Mesodermal cell (in vitro differentiated cells): ENCODE measurements around the gene PRDX1.
"Not testable (repeated sequence)": the region's sequence is repeated elsewhere in the genome, so short reads cannot be mapped to it uniquely, and the experiment has no call there.

ENCODE experiments used
- H3K27ac ChIP-seq: 2 replicates; pipeline ENCODE4 v1.7.0; 2013; ENCODE audit warnings: mild to moderate bottlenecking, low read depth, low read length, moderate library complexity; ENCODE audit not compliant: severe bottlenecking
- H3K36me3 ChIP-seq: 2 replicates; pipeline ENCODE4 v1.7.1; 2013; ENCODE audit warnings: mild to moderate bottlenecking, low read length, moderate library complexity; ENCODE audit not compliant: control insufficient read depth, insufficient read depth
- H3K4me1 ChIP-seq: one replicate; pipeline ENCODE4 v1.7.1; 2013; ENCODE audit warnings: mild to moderate bottlenecking, low read length; ENCODE audit not compliant: insufficient read depth, control insufficient read depth, poor library complexity, severe bottlenecking
- H3K4me3 ChIP-seq: 2 replicates; pipeline ENCODE4 v1.7.0; 2013; ENCODE audit warnings: low read length, control low read depth, mild to moderate bottlenecking; ENCODE audit not compliant: insufficient read depth, poor library complexity, severe bottlenecking; ENCODE audit errors: extremely low read depth
- H3K9me3 ChIP-seq: 2 replicates; pipeline ENCODE4 v1.7.1; 2013; ENCODE audit warnings: mild to moderate bottlenecking, low read length, moderate library complexity; ENCODE audit not compliant: control insufficient read depth
- WGBS, 2 experiments: methylation state at CpG; one replicate each; pipeline ENCODE4 v1.1.5; 2013; ENCODE audit warnings: missing lambda C conversion rate in 2 of 2; ENCODE audit not compliant: insufficient coverage in 2 of 2; 5-methylcytosine and 5-hydroxymethylcytosine counted together

Gene PRDX1

GRCh38 chr1:45516465-45516864, 5.2 kb downstream of the PRDX1 start:
- no peak overlapping the region for H3K27ac ChIP-seq
- WGBS, 2 experiments = 57 to 100% methylated on average over 3 of the region's 4 CpGs
- no peaks in the 10 kb centered on the region for H3K9me3 ChIP-seq
- H3K4me1 ChIP-seq = peaks cover 16% of the 10 kb centered on the region
- no peak overlapping the region for H3K4me3 ChIP-seq
- H3K36me3 ChIP-seq = peaks cover 77% of the 10 kb centered on the region

GRCh38 chr1:45516036-45516435, 5.6 kb downstream of the PRDX1 start:
- H3K9me3 ChIP-seq = no peaks in the 10 kb centered on the region
- no peak overlapping the region for H3K4me3 ChIP-seq
- WGBS, 2 experiments = 92 to 98% methylated on average over 3 of the region's 3 CpGs
- H3K4me1 ChIP-seq = peaks cover 16% of the 10 kb centered on the region
- H3K27ac ChIP-seq = no peak overlapping the region
- H3K36me3 ChIP-seq = peaks cover 81% of the 10 kb centered on the region

GRCh38 chr1:45513532-45514260, 8.0 kb downstream of the PRDX1 start:
- not testable (repeated sequence) for H3K4me3 ChIP-seq, H3K9me3 ChIP-seq
- H3K36me3 ChIP-seq = peaks cover 92% of the 10 kb centered on the region
- 78 to 95% methylated on average over 3 of the region's 9 CpGs for WGBS, 2 experiments
- H3K4me1 ChIP-seq = peaks cover 11% of the 10 kb centered on the region
- peak overlapping the region; percentile 23 for H3K27ac ChIP-seq

DNA sequence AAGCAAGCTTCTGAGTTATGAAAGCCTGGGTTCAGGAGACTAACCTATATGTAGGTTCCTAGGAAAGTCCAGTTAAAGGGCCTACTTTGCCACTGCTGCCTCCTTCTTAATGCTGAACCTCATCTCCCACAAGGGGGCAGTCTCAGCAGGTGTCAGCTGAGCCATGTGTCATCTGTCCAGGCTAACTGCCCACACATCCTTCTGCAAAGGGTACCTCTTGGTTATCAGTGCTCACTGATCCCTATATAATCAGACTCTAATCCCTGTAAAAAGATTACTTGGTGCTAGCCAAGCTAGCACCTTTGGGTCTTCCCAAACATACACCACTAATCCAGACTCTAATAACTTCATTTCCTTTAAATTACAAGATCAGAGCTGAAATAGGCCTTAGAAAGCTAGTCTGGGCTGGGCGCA, 9.0 kb downstream of the PRDX1 start:
- Histone ChIP-seq H3K9me3 (no peaks in the 10 kb centered on the region), H3K4me1 (peaks cover 7% of the 10 kb centered on the region), H3K27ac (no peak overlapping the region), H3K36me3 (peaks cover 89% of the 10 kb centered on the region), H3K4me3 (no peak overlapping the region)
- WGBS, 2 experiments = 100% methylated on average over 1 of the region's 1 CpG; no CpG with 5 or more reads in 1 of the 2 experiments

DNA sequence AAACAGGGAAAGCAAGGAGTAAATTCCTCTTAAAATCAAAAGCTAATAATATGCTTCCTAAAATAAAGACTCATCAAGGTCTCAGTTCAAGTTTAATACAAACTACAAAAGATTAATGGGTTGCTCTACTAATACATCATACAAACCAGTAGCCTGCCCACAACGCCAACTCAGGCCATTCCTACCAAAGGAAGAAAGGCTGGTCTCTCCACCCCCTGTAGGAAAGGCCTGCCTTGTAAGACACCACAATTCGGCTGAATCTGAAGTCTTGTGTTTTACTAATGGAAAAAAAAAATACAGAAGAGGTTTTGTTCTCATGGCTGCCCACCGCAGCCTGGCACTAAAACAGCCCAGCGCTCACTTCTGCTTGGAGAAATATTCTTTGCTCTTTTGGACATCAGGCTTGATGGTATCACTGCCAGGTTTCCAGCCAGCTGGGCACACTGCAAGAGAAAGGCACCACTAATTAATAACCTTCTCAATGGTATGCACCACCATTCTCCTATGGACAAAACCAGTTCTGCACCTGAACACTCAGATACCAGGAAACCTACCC, 10.6 kb downstream of the PRDX1 start:
- no peak overlapping the region for H3K4me3 ChIP-seq
- WGBS, 2 experiments = 98 to 100% methylated on average over 3 to 4 of the region's 4 CpGs
- peaks cover 75% of the 10 kb centered on the region for H3K36me3 ChIP-seq
- H3K4me1 ChIP-seq = peaks cover 2% of the 10 kb centered on the region
- H3K9me3 ChIP-seq = no peaks in the 10 kb centered on the region
- H3K27ac ChIP-seq = no peak overlapping the region

DNA sequence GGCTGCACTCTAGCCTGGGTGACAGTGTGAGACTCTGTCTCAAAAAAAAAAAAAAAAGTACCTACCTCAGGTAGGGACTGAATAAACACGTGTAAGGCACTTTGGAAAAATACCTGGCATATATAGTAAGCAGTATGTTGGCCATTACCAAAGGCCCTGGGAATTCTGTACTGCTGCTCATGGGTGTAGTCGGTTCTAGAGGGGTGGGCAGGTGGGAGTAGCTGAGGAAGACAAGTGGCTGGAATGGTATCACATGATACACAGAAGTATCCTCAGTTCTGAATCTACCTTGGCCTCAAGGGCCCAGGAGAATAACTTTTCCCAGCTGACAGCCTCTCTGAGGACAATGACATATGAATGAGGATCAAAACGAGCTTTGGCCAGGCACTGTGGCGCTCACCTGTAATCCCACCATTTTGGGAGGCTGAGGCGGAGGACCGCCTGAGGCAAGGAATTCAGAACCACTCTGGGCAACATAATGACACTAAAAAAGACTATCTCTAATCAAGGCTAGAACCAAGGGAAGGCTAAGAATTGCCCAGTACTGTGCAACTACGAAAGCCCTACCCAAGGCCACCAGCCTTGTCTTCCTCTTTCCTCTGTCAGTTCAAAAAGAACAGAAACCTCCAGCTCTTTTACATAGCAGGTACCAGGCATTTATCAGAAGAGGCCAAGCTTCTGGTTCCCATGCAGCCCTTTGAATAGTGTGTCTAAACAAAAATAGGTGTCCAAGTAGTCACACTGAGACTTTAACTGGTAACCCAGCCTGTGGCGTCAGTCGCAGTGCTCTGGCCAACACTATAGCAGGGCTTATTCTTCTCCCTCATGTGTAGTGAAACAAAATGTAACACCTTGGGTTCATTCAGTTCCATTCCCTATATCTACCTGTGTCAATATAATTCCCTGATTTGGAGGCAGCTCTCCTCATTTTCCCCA, 11.4 kb downstream of the PRDX1 start:
- Histone ChIP-seq H3K4me1 (peaks cover 2% of the 10 kb centered on the region), H3K9me3 (no peaks in the 10 kb centered on the region), H3K36me3 (peaks cover 67% of the 10 kb centered on the region), H3K27ac (no peak overlapping the region), H3K4me3 (no peak overlapping the region)
- WGBS, 2 experiments = 75 to 80% methylated on average over 5 to 6 of the region's 9 CpGs

GRCh38 chr1:45508295-45509151, 13.2 kb downstream of the PRDX1 start:
- Histone ChIP-seq H3K4me1 (no peaks in the 10 kb centered on the region), H3K9me3 (no peaks in the 10 kb centered on the region), H3K4me3 (no peak overlapping the region), H3K36me3 (peaks cover 50% of the 10 kb centered on the region), H3K27ac (peak overlapping the region; percentile 29)
- 92 to 94% methylated on average over 11 to 12 of the region's 15 CpGs for WGBS, 2 experiments

GRCh38 chr1:45507893-45508292, 13.8 kb downstream of the PRDX1 start:
- peaks cover 45% of the 10 kb centered on the region for H3K36me3 ChIP-seq
- H3K4me1 ChIP-seq = no peaks in the 10 kb centered on the region
- WGBS, 2 experiments = 97 to 100% methylated on average over 2 to 4 of the region's 4 CpGs
- H3K4me3 ChIP-seq = no peak overlapping the region
- peak overlapping the region; percentile 29 for H3K27ac ChIP-seq
- no peaks in the 10 kb centered on the region for H3K9me3 ChIP-seq

- no peaks in the 10 kb centered on the region for H3K9me3 ChIP-seq
- H3K4me3 ChIP-seq = no peak overlapping the region
- 92 to 94% methylated on average over 5 of the region's 6 CpGs for WGBS, 2 experiments
- no peak overlapping the region for H3K27ac ChIP-seq
- peaks cover 38% of the 10 kb centered on the region for H3K36me3 ChIP-seq
- no peaks in the 10 kb centered on the region for H3K4me1 ChIP-seq
These were observed 14.5 kb downstream of the PRDX1 start for GRCh38 chr1:45507195-45507594.
